ENCODE data around the gene HSPA1L.

- TF ChIP-seq CEBPB (IDR thresholded peaks at IDR 0.05; ENCODE audit: low read depth) (no peak), CTCF (IDR thresholded peaks at IDR 0.05 in 2 of 3, conservative IDR thresholded peaks at IDR 0.05 in 1 of 3; ENCODE audit: borderline replicate concordance in 1 of 3, insufficient read depth in 1 of 3, low read depth in 2 of 3, low read length in 2 of 3) (no peak), REST (IDR thresholded peaks at IDR 0.05; ENCODE audit: low read depth) (no peak), YY1 (IDR thresholded peaks at IDR 0.05; ENCODE audit: extremely low read depth, insufficient replicate concordance, low read depth, low read length) (no peak), POLR2AphosphoS5 (IDR thresholded peaks at IDR 0.05; ENCODE audit: low read depth, low read length) (no peak), RAD21 (IDR thresholded peaks at IDR 0.05; ENCODE audit: low read depth) (no peak), POLR2A (IDR thresholded peaks at IDR 0.05; ENCODE audit: borderline replicate concordance, extremely low read depth, insufficient read depth, insufficient read length) (no peak), EZH2 (IDR thresholded peaks at IDR 0.05) (no peak), MAX (IDR thresholded peaks at IDR 0.05) (no peak), ZFX (IDR thresholded peaks at IDR 0.05) (no peak), EZH2phosphoT487 (IDR thresholded peaks at IDR 0.05; ENCODE audit: borderline replicate concordance) (no peak)
Observed at GRCh38 chr6:31836047-31836473, 21.0 kb upstream of the HSPA1L start.
